Erythroblast (primary cell): ENCODE results near the gene TRAPPC8.
A peak's percentile ranks its signal among the peaks of the same experiment; 100 is the strongest.
"Not testable (repeated sequence)": the region's sequence is repeated elsewhere in the genome, so short reads cannot be mapped to it uniquely, and the experiment has no call there.

Experiments
- DNase-seq, 2 experiments: peaks; one replicate each; lab custom pipeline; 2025; lab: John Stamatoyannopoulos, UW
- GATA1 ChIP-seq: IDR thresholded peaks from 2 replicates; pipeline ENCODE4 v1.6.1; 2011; ENCODE audit warnings: low read depth, mild to moderate bottlenecking, control low read depth, low read length, moderate library complexity
- POLR2A ChIP-seq: IDR thresholded peaks from 2 replicates; pipeline ENCODE4 v1.6.1; 2011; ENCODE audit warnings: mild to moderate bottlenecking, low read length

Gene TRAPPC8

GRCh38 chr18:31952223-31952622 is 9.3 kb upstream of the TRAPPC8 start:
- DNase-seq, result no peak
- TF ChIP-seq POLR2A (no peak), GATA1 (no peak)

DNA sequence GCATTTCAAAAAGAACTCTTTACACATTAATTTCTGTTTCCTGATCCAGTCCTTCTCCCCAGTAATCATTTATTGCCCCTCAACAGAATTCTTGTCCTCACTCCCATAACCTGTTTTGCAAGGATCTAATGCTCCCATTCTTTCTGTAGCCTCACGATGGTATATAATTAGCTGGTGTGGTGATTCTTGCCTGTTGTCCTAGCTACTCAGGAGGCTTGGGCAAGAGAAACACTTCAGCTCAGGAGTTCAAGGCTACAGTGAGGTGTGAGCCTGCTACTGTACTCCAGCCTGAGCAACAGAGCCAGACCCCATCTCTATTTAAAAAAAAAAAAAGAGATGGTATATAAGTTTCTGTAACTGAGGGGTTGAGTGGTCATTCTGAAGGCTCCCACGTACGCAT is 7.7 kb upstream of the TRAPPC8 start:
- no peak for TF ChIP-seq POLR2A
- TF ChIP-seq GATA1, result no peak
- DNase-seq, result no peak

GRCh38 chr18:31948349-31948748 is 5.4 kb upstream of the TRAPPC8 start:
- not testable (repeated sequence) for DNase-seq

DNA sequence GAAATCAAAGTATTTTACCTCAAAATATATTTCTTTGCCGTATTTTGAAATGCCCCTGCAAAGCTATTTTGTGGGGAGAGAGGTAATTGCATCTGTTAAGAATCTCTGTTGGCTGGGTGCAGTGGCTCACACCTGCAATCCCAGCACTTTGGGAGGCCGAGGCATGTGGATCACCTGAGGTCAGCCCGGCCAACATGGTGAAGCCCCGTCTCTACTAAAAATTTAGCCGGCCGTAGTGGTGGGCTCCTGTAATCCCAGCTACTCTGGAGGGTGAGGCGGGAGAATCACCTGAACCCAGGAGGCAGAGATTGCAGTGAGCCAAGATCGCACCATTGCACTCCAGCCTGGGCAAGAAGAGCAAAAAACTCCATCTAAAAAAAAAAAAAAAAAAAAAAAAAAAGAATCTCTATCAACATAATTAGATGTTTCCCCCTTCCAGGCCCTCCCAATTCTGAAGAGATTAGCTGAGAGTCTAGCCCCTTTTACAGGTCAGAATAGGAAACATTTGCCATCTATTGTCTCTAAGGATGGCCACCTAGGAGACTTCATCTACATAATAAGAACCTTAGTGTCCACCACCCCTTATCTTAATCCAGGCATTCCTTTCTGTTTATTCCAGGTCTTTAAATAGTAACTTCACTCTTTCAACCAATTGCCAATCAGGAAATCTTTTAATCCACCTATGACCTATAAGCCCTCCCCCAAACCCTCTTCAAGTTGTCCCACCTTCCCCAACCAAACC is 3.5 kb upstream of the TRAPPC8 start:
- no peak for TF ChIP-seq POLR2A
- TF ChIP-seq GATA1, result no peak
- no peak for DNase-seq

DNA sequence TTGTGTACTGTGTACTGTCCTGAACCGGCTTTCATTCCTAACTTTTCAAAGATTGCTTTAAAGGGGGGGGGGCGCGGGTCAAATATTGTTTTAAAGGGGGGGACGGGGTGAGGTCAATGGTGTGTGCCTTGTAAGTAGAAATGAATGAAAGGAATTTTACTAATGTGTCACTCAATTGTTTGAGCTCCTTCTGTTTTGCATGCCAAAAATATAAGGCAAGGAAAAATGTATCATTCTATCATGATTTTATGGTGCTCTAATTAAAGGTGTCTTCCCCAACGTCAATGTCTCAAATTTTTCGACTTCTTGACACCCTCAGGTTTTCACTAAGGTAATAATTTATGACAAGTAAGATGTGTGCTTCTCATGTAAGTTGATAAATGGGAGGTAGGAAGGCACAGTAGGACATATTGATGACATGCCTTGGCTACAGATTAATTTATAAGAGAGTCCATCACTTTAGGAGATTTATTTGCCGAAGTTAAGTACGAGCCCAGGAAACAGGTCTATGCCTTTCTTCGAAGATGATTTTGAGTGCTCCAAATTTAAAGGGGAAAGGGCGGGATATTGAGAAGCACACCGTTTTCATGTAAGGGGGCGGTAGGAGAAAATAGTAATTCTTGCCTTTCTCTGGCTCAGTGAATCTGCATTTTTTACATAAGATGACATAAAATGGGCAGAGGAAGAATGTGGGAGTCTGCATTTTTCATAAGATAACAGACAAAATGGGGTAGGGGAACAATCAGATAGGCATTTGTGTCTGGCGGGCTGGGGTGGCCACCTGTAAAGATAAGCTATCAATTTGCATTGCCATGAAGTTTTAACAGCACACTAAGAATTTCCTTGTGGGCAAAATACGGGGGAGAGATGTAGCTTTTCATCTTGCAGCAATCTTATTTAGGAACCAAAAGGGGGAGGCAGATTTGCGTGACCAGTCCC is 1.2 kb upstream of the TRAPPC8 start:
- no peak for TF ChIP-seq GATA1
- no peak for TF ChIP-seq POLR2A
- peak; percentile 45 to 53 for DNase-seq

- peak; percentile 95 to 97 for DNase-seq
- peak; percentile 6 for TF ChIP-seq POLR2A
- TF ChIP-seq GATA1, result no peak
Observed at GRCh38 chr18:31942291-31942998, 483 bp downstream of the TRAPPC8 start.

DNA sequence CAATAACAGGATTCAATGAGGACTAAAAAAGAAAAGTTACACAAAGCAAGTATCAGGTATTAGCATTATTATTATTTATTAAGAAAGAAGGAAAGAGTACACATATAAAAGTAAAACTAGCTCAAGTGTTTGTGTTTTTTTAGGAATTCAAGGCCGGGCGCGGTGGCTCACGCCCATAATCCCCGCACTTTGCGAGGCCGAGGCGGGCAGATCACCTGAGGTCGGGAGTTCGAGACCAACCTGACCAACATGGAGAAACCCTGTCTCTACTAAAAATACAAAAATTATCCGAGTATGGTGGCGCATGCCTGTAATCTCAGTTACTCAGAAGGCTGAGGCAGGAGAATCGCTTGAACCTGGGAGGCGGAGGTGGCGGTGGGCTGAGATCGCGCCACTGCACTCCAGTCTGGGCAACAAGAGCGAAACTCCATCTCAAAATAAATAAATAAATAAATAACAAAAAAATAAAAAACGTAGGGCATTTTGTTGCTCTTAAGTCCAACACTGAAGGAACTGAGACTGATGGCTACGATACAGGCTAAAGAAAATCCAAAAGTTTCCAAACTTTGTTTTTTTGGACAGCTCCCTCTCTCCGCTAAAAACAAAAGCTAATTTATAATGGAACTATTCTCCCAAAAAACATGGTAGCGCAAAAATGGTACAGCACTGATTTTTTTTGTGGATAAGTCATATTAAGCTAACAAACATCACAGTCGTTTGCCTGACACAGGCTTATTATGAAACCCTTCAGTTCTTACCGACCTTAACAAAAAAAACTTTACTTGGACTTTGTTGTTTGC is 1.7 kb downstream of the TRAPPC8 start:
- TF ChIP-seq POLR2A (no peak), GATA1 (no peak)
- DNase-seq, result no peak

DNA sequence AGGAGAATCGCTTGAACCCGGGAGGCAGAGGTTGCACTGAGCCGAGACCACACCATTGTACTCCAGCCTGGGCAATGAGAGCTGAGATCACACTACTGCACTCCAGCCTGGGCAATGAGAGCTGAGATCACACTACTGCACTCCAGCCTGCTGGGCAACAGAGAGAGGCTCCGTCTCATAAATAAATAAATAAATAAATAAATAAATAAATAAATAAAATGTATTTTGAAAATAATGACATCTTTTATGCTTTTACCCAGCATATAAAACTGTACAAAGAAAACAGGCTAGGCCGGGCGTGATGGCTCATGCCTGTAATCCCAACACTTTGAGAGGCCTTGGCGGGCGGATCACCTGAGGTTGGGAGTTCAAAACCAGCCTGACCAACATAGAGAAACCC is 8.2 kb downstream of the TRAPPC8 start:
- DNase-seq, result not testable (repeated sequence)

DNA sequence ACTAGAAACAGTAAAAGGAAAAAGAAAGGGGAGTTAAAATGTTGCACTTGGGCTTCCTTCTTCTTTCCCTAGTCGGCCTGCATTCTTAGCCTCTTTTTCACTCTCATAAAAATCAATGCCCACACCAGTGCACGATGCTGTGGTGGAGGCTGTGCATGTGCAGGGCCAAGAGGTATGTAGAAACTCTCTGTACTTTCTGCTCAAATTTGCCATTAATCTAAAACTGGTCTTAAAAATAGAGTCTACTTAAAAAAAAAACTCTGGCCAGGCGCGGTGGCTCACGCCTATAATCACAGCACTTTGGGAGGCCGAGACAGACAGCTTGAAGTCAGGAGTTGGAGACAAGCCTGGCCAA is 11.1 kb downstream of the TRAPPC8 start:
- DNase-seq, result no peak
- no peak for TF ChIP-seq POLR2A

GRCh38 chr18:31931163-31931885 is 11.6 kb downstream of the TRAPPC8 start:
- TF ChIP-seq POLR2A (no peak), GATA1 (no peak)
- no peak for DNase-seq

GRCh38 chr18:31929273-31929672 is 13.7 kb downstream of the TRAPPC8 start:
- no peak for DNase-seq
- TF ChIP-seq GATA1 (no peak), POLR2A (no peak)

- not testable (repeated sequence) for DNase-seq
Observed at GRCh38 chr18:31926988-31927387, 15.9 kb downstream of the TRAPPC8 start.

- no peak for DNase-seq
- TF ChIP-seq POLR2A (no peak), GATA1 (no peak)
Observed at GRCh38 chr18:31920277-31920676, 22.7 kb downstream of the TRAPPC8 start.

- DNase-seq, result not testable (repeated sequence)
Observed at GRCh38 chr18:31919366-31919765, 23.6 kb downstream of the TRAPPC8 start.
